ENCODE results near the gene ARL11.

DNA sequence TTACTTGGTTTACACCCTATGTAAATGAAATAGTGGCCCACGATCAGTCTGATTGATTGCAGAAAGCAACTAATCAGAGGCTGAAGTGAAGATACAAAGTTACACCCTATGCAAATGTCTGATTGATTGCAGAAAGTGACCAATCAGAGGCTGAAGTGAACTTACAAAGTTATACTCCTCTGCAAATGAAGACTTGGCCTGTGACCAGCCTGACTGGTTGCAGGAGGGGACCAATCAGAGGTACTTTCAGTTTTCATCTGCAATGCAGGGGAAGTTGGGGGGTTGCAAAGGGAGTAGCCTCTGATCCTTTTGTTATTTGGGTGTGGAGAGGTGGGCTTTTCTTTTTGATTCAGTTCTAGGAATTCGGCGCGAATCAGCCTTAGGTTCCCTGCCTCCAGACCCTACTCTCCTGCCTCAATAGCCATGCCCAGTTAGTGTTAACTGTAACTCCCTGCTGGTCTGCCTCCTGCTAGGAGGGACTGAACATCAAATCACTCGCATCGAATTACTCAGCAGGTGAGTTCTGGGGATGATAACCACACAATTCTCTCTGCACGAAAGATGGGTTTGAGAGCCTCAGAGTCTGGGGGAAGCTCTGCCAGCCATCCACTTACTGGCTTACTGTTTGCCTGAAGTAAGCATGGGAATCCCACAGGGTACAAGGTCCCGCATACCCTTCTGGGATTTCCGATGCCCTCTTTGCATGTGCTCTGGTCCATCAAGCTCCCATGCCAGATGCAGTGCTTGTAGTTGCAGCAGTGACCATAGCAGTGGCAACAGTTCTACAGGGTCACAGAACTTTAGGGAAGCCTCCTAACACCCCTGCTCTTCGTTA, 7.5 kb downstream of the ARL11 start:
- no peak for TF ChIP-seq CTCF (IDR thresholded peaks at IDR 0.05)
- TF ChIP-seq POLR2A (IDR thresholded peaks at IDR 0.05) = no peak
